SU-DHL-6 (cell line): ENCODE results near the gene FN3KRP.
A peak's percentile ranks its signal among the peaks of the same experiment; 100 is the strongest.

Experiments
- EZH2phosphoT487 ChIP-seq: fragments of 200-600 bp; sonication (generic), shearing (Covaris generic); conservative IDR thresholded peaks from 2 replicates; pipeline ENCODE4 v1.6.1; 2018; ENCODE audit warnings: mild to moderate bottlenecking, antibody characterized with exemption, low read length, moderate library complexity, mixed read lengths
- TF ChIP-seq, protein P1 (sequence below): fragments of 200-600 bp; sonication (generic); IDR thresholded peaks from one replicate; pipeline ENCODE4 v1.5.1; 2017; ENCODE audit warnings: antibody characterized with exemption, mild to moderate bottlenecking, low read length, moderate library complexity; ENCODE audit not compliant: insufficient read depth, poor library complexity, severe bottlenecking

DNA sequence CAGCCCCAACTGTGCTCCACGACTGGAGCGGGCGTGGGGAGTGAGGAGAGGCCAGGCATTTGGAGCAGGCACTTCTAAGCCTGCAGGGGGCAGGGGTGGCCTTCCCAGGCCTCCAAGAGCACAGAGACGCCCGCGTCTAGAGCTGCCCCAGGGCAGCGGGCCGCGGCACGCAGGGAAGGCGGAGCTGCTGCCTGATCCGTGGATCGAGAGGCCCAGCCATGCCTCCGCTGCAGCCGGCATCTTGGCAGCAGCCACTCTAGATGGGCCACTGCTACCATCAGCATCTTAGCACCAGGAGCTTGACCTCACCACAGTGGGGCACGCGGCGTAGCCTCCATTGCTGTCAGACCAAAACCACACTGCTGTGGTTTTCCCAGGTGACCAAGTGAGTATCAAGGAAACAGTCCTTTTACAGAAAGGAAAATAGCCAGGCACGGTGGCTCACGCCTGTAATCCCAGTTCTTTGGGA, 47.8 kb upstream of the FN3KRP start:
- TF ChIP-seq, protein P1, sequence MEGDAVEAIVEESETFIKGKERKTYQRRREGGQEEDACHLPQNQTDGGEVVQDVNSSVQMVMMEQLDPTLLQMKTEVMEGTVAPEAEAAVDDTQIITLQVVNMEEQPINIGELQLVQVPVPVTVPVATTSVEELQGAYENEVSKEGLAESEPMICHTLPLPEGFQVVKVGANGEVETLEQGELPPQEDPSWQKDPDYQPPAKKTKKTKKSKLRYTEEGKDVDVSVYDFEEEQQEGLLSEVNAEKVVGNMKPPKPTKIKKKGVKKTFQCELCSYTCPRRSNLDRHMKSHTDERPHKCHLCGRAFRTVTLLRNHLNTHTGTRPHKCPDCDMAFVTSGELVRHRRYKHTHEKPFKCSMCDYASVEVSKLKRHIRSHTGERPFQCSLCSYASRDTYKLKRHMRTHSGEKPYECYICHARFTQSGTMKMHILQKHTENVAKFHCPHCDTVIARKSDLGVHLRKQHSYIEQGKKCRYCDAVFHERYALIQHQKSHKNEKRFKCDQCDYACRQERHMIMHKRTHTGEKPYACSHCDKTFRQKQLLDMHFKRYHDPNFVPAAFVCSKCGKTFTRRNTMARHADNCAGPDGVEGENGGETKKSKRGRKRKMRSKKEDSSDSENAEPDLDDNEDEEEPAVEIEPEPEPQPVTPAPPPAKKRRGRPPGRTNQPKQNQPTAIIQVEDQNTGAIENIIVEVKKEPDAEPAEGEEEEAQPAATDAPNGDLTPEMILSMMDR: peak; percentile 50
- TF ChIP-seq EZH2phosphoT487: no peak
